ENCODE data around the gene GRAP2.

The GRAP2 gene

DNA sequence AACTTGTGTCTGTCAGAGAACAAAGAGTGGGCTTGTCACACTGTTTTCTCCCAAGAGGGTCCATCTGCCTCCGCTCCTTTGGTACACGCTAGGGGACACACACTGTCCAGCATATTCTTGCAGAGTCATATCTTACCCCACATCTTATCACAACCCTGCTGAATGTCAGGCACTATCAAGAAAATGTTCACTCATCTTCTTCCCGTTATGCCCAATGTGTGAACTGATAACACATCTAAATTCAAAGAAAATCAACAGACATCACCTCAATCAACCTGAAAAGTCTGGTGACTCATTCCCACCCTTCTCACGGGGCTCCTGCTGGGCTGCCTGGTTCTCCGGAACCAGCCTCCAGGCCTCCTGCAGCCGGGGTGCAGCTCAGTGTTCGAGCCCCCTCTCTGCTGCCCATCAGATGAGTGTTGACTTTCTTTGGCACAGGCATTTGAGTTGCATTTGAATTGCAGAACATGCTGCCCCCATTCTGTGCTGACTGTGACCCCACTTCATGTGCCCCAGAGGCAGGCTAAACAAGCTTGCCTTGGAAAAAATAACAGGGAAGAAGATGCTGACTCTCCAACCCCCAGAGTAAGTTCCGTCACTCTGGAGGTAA lies 19.4 kb downstream of the GRAP2 start:
- H2BK120ac ChIP-seq (ENCODE audit: low read depth, low read length), result no peak overlapping the region
- no peaks in the 10 kb centered on the region for H3K79me2 ChIP-seq (ENCODE audit: control insufficient read depth, insufficient read depth, low read length)
- H2AK5ac ChIP-seq (ENCODE audit: low read length), result no peak overlapping the region
- H3K27me3 ChIP-seq (ENCODE audit: insufficient read depth, low read length, poor library complexity), result no peaks in the 10 kb centered on the region
- WGBS (ENCODE audit: extremely low coverage, insufficient coverage, low lambda C conversion rate), result no CpG with 5 or more reads among the region's 8 CpGs
- no peak overlapping the region for H4K5ac ChIP-seq (ENCODE audit: low read length)
- H3K36me3 ChIP-seq (ENCODE audit: control insufficient read depth, insufficient read depth, low read length), result no peaks in the 10 kb centered on the region
- H3K9ac ChIP-seq (ENCODE audit: low read length), result no peak overlapping the region
- no peak overlapping the region for H3K56ac ChIP-seq (ENCODE audit: low read length)
- no peaks in the 10 kb centered on the region for H3K79me1 ChIP-seq (ENCODE audit: low read length)
- no peak for DNase-seq
- no peak overlapping the region for H2BK15ac ChIP-seq (replicated peaks; ENCODE audit: low read depth)
- H3K4me1 ChIP-seq (ENCODE audit: control insufficient read depth, low read depth, low read length), result peaks cover 3% of the 10 kb centered on the region
- H3K4me3 ChIP-seq (ENCODE audit: low read length), result no peak overlapping the region
- no peak overlapping the region for H3K18ac ChIP-seq (ENCODE audit: low read length)
- H3K4ac ChIP-seq (ENCODE audit: low read depth, low read length), result no peak overlapping the region
- H3K27ac ChIP-seq (ENCODE audit: low read depth, low read length), result no peak overlapping the region
- no peak overlapping the region for H3K4me2 ChIP-seq (ENCODE audit: low read length)
- H4K8ac ChIP-seq (ENCODE audit: low read depth, low read length), result no peak overlapping the region
- no peak overlapping the region for H2BK5ac ChIP-seq (ENCODE audit: low read length)
- H3K23ac ChIP-seq (ENCODE audit: low read length), result no peak overlapping the region

DNA sequence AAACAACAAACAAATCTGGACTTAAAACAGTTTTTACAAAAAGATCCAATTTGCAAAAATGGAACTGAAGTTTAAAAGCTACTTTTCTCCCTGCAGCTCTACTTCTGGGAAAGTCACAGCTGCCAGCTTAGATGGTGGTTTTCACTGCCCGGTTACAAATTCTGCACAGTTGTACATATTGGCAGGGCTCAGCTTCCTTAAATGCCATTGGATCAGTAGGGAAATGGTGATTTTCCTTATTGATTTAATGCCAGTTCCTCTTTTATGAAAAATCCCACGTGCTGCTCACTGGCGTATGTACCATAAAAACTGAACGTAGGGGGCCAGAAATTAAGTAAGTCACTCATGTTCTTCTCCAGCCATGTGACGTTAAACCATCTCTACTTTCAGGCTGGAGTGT lies 22.8 kb downstream of the GRAP2 start:
- H3K4ac ChIP-seq (ENCODE audit: low read depth, low read length), result no peak overlapping the region
- DNase-seq, result no peak
- H3K79me1 ChIP-seq (ENCODE audit: low read length), result no peaks in the 10 kb centered on the region
- no peak overlapping the region for H3K4me3 ChIP-seq (ENCODE audit: low read length)
- no peaks in the 10 kb centered on the region for H3K79me2 ChIP-seq (ENCODE audit: control insufficient read depth, insufficient read depth, low read length)
- no peak overlapping the region for H3K27ac ChIP-seq (ENCODE audit: low read depth, low read length)
- H3K36me3 ChIP-seq (ENCODE audit: control insufficient read depth, insufficient read depth, low read length), result no peaks in the 10 kb centered on the region
- no peak overlapping the region for H4K5ac ChIP-seq (ENCODE audit: low read length)
- no peaks in the 10 kb centered on the region for H3K27me3 ChIP-seq (ENCODE audit: insufficient read depth, low read length, poor library complexity)
- no peak overlapping the region for H3K4me2 ChIP-seq (ENCODE audit: low read length)
- H2AK5ac ChIP-seq (ENCODE audit: low read length), result no peak overlapping the region
- peaks cover 3% of the 10 kb centered on the region for H3K4me1 ChIP-seq (ENCODE audit: control insufficient read depth, low read depth, low read length)
- no peak overlapping the region for H3K23ac ChIP-seq (ENCODE audit: low read length)
- H3K9ac ChIP-seq (ENCODE audit: low read length), result no peak overlapping the region
- no peak overlapping the region for H2BK5ac ChIP-seq (ENCODE audit: low read length)
- no peak overlapping the region for H3K56ac ChIP-seq (ENCODE audit: low read length)
- H4K8ac ChIP-seq (ENCODE audit: low read depth, low read length), result no peak overlapping the region
- H2BK120ac ChIP-seq (ENCODE audit: low read depth, low read length), result no peak overlapping the region
- H2BK15ac ChIP-seq (replicated peaks; ENCODE audit: low read depth), result no peak overlapping the region
- H3K18ac ChIP-seq (ENCODE audit: low read length), result no peak overlapping the region
- no CpG with 5 or more reads among the region's 5 CpGs for WGBS (ENCODE audit: extremely low coverage, insufficient coverage, low lambda C conversion rate)

DNA sequence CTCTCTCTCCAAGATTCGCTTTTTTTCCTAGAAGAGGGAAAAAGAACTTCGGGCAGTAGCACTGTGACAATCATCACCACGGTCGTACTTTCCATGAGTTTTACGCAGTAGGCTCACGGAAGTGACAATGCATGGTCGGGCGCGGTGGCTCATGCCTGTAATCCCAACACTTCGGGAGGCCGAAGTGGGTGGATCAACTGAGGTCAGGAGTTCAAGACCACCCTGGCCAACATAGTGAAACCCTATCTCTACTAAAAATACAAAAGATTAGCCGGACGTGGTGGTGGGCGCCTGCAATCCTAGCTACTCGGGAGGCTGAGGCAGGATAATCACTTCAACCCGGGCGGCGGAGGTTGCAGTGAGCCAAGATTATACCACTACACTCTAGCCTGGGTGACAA lies 23.4 kb downstream of the GRAP2 start:
- Histone ChIP-seq H3K36me3 (ENCODE audit: control insufficient read depth, insufficient read depth, low read length) (no peaks in the 10 kb centered on the region), H3K23ac (ENCODE audit: low read length) (no peak overlapping the region), H2BK5ac (ENCODE audit: low read length) (no peak overlapping the region), H3K9ac (ENCODE audit: low read length) (no peak overlapping the region), H3K27ac (ENCODE audit: low read depth, low read length) (no peak overlapping the region), H3K4me3 (ENCODE audit: low read length) (no peak overlapping the region), H2AK5ac (ENCODE audit: low read length) (no peak overlapping the region), H3K79me1 (ENCODE audit: low read length) (no peaks in the 10 kb centered on the region), H3K27me3 (ENCODE audit: insufficient read depth, low read length, poor library complexity) (no peaks in the 10 kb centered on the region), H3K18ac (ENCODE audit: low read length) (no peak overlapping the region), H3K4ac (ENCODE audit: low read depth, low read length) (no peak overlapping the region), H4K8ac (ENCODE audit: low read depth, low read length) (no peak overlapping the region), H2BK120ac (ENCODE audit: low read depth, low read length) (no peak overlapping the region), H3K4me1 (ENCODE audit: control insufficient read depth, low read depth, low read length) (peaks cover 3% of the 10 kb centered on the region), H2BK15ac (replicated peaks; ENCODE audit: low read depth) (no peak overlapping the region), H4K5ac (ENCODE audit: low read length) (no peak overlapping the region), H3K4me2 (ENCODE audit: low read length) (no peak overlapping the region), H3K56ac (ENCODE audit: low read length) (no peak overlapping the region), H3K79me2 (ENCODE audit: control insufficient read depth, insufficient read depth, low read length) (no peaks in the 10 kb centered on the region)
- DNase-seq, result no peak
- no CpG with 5 or more reads among the region's 18 CpGs for WGBS (ENCODE audit: extremely low coverage, insufficient coverage, low lambda C conversion rate)

DNA sequence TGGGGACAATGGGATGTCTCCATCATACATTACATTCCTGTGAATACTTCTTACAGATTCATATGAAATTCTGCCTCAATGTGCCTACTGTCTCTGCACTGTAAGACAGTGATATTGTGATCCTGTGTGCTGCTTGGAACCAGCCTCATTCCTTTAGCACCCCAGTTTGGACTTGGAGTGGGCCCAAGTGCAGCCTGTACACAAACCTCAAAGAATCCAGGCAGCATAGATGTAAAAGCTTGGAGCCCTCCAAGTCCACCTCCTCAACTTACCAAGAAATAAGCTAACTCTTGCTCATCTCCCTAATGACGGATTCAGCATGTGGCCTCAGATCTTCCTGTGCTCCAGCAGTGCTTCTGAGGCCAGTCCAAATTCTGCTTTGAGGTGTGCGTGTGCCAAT lies 24.4 kb downstream of the GRAP2 start:
- Histone ChIP-seq H3K4ac (ENCODE audit: low read depth, low read length) (no peak overlapping the region), H3K4me2 (ENCODE audit: low read length) (no peak overlapping the region), H3K9ac (ENCODE audit: low read length) (no peak overlapping the region), H3K36me3 (ENCODE audit: control insufficient read depth, insufficient read depth, low read length) (no peaks in the 10 kb centered on the region), H3K79me1 (ENCODE audit: low read length) (no peaks in the 10 kb centered on the region), H3K4me1 (ENCODE audit: control insufficient read depth, low read depth, low read length) (no peaks in the 10 kb centered on the region), H3K27ac (ENCODE audit: low read depth, low read length) (no peak overlapping the region), H3K56ac (ENCODE audit: low read length) (no peak overlapping the region), H3K23ac (ENCODE audit: low read length) (no peak overlapping the region), H2BK5ac (ENCODE audit: low read length) (no peak overlapping the region), H3K18ac (ENCODE audit: low read length) (no peak overlapping the region), H4K5ac (ENCODE audit: low read length) (no peak overlapping the region), H3K4me3 (ENCODE audit: low read length) (no peak overlapping the region), H3K79me2 (ENCODE audit: control insufficient read depth, insufficient read depth, low read length) (no peaks in the 10 kb centered on the region), H3K27me3 (ENCODE audit: insufficient read depth, low read length, poor library complexity) (no peaks in the 10 kb centered on the region), H2BK15ac (replicated peaks; ENCODE audit: low read depth) (no peak overlapping the region), H4K8ac (ENCODE audit: low read depth, low read length) (no peak overlapping the region), H2AK5ac (ENCODE audit: low read length) (no peak overlapping the region), H2BK120ac (ENCODE audit: low read depth, low read length) (no peak overlapping the region)
- no CpG with 5 or more reads among the region's 2 CpGs for WGBS (ENCODE audit: extremely low coverage, insufficient coverage, low lambda C conversion rate)
- no peak for DNase-seq

DNA sequence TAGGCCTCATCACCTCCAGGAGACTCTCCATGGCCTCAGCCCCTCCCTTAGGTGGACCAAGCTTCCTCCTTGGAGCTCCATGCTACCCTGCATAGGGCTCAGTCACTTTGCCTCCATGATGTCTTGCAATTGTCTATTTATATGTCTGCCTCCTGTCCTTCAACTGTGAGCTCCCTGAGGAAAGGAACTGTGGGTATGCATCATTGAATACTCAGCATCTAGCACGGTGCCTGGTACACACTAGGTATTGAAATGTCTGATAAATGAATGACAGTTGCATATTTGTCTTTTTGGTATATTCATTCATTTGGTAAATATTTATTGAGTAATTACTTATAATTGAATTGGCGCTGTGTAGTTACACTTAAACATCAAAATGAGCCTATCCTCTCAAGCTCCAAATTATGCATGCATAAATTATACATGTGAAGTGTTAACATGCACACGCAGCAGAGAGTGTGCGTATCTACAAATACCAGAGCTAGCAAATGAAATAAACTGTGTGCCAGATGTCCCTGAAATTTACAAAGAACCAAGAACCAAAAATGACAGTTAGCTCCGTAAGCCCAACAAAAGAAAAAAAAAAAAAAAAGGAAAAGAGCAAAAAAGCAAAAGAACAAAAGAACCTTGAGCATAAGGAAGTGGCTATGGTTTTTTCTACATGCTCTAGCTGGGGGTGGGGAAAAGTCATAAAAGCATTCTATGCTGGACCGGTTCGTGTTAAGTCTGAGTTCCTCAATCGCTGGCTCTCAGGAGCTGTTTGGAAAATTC lies 25.2 kb downstream of the GRAP2 start:
- no peak overlapping the region for H3K56ac ChIP-seq (ENCODE audit: low read length)
- H3K27me3 ChIP-seq (ENCODE audit: insufficient read depth, low read length, poor library complexity), result no peaks in the 10 kb centered on the region
- no peak for DNase-seq
- no peak overlapping the region for H2AK5ac ChIP-seq (ENCODE audit: low read length)
- H3K23ac ChIP-seq (ENCODE audit: low read length), result no peak overlapping the region
- no peak overlapping the region for H4K5ac ChIP-seq (ENCODE audit: low read length)
- no peaks in the 10 kb centered on the region for H3K36me3 ChIP-seq (ENCODE audit: control insufficient read depth, insufficient read depth, low read length)
- H2BK120ac ChIP-seq (ENCODE audit: low read depth, low read length), result no peak overlapping the region
- H3K18ac ChIP-seq (ENCODE audit: low read length), result no peak overlapping the region
- no peak overlapping the region for H3K4me3 ChIP-seq (ENCODE audit: low read length)
- no peak overlapping the region for H3K4ac ChIP-seq (ENCODE audit: low read depth, low read length)
- H2BK15ac ChIP-seq (replicated peaks; ENCODE audit: low read depth), result no peak overlapping the region
- no peaks in the 10 kb centered on the region for H3K79me2 ChIP-seq (ENCODE audit: control insufficient read depth, insufficient read depth, low read length)
- no peak overlapping the region for H3K27ac ChIP-seq (ENCODE audit: low read depth, low read length)
- H3K4me2 ChIP-seq (ENCODE audit: low read length), result no peak overlapping the region
- no peak overlapping the region for H3K9ac ChIP-seq (ENCODE audit: low read length)
- H4K8ac ChIP-seq (ENCODE audit: low read depth, low read length), result no peak overlapping the region
- WGBS (ENCODE audit: extremely low coverage, insufficient coverage, low lambda C conversion rate), result no CpG with 5 or more reads among the region's 8 CpGs
- H3K4me1 ChIP-seq (ENCODE audit: control insufficient read depth, low read depth, low read length), result no peaks in the 10 kb centered on the region
- no peaks in the 10 kb centered on the region for H3K79me1 ChIP-seq (ENCODE audit: low read length)
- H2BK5ac ChIP-seq (ENCODE audit: low read length), result no peak overlapping the region

DNA sequence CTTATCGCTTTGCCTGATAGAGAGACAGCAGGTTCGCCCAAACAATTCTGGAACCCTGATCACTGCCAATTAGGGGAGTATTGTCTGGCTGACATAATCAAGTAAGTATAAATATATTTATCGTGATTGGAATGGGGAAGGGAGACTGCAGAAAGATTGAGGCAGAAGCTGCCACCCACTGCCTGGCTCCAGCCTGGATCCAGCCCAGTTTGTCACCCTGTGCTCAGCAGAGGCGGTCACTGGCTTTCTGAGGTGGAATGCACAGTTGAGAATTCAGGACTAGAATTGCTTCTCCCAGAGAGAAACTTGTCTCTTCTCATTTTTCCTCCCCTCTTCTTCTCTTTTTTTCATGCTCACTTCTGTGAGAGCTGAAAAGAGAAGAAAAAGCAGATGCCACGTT lies 25.9 kb downstream of the GRAP2 start:
- H3K9ac ChIP-seq (ENCODE audit: low read length), result no peak overlapping the region
- H3K4me1 ChIP-seq (ENCODE audit: control insufficient read depth, low read depth, low read length), result no peaks in the 10 kb centered on the region
- no peaks in the 10 kb centered on the region for H3K36me3 ChIP-seq (ENCODE audit: control insufficient read depth, insufficient read depth, low read length)
- H3K4me2 ChIP-seq (ENCODE audit: low read length), result no peak overlapping the region
- H3K18ac ChIP-seq (ENCODE audit: low read length), result no peak overlapping the region
- DNase-seq, result no peak
- no peak overlapping the region for H2BK15ac ChIP-seq (replicated peaks; ENCODE audit: low read depth)
- H3K27ac ChIP-seq (ENCODE audit: low read depth, low read length), result no peak overlapping the region
- H2BK5ac ChIP-seq (ENCODE audit: low read length), result no peak overlapping the region
- no peaks in the 10 kb centered on the region for H3K79me2 ChIP-seq (ENCODE audit: control insufficient read depth, insufficient read depth, low read length)
- no peaks in the 10 kb centered on the region for H3K27me3 ChIP-seq (ENCODE audit: insufficient read depth, low read length, poor library complexity)
- no peak overlapping the region for H2AK5ac ChIP-seq (ENCODE audit: low read length)
- H3K4ac ChIP-seq (ENCODE audit: low read depth, low read length), result no peak overlapping the region
- H4K5ac ChIP-seq (ENCODE audit: low read length), result no peak overlapping the region
- no peak overlapping the region for H2BK120ac ChIP-seq (ENCODE audit: low read depth, low read length)
- WGBS (ENCODE audit: extremely low coverage, insufficient coverage, low lambda C conversion rate), result no CpG with 5 or more reads among the region's 5 CpGs
- H3K56ac ChIP-seq (ENCODE audit: low read length), result no peak overlapping the region
- no peak overlapping the region for H3K4me3 ChIP-seq (ENCODE audit: low read length)
- H3K79me1 ChIP-seq (ENCODE audit: low read length), result no peaks in the 10 kb centered on the region
- H3K23ac ChIP-seq (ENCODE audit: low read length), result no peak overlapping the region
- H4K8ac ChIP-seq (ENCODE audit: low read depth, low read length), result no peak overlapping the region
